ENCODE measurements around the gene TTLL13. TPM values are rescaled to one million over a fixed set of nuclear protein-coding genes. Genes with fewer than 3 reads are reported as not detected.

TTLL13 gene
- total RNA-seq, 1 experiment from 2014 or later: 1.0 TPM

DNA sequence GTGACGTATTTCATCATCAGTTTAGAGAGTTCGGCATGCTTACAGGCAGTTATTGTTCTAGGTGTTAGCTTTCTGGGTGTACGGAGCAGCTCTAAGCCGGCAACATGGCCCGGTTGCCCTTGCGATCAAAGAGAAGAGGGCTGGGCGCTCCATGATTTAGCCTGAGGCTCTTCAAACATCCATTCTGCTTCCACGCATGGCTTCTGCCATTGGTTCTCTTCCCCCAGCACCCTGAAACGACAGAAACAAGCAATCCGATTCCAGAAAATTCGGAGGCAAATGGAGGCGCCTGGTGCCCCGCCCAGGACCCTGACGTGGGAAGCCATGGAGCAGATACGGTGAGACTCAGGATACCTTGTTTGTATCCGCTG is 16.7 kb downstream of the TTLL13 start:
- Histone ChIP-seq H3K9me2 (ENCODE audit: insufficient read depth) (no peaks in the 10 kb centered on the region), H3K9ac (ENCODE audit: low read length) (peak overlapping the region; percentile 77), H3K79me2 (ENCODE audit: insufficient read depth, low read length) (peaks cover 64% of the 10 kb centered on the region), H3K4me3 (replicated peaks in 1 of 2; ENCODE audit: low read depth in 1 of 2, low read length in 2 of 2) (peak overlapping the region; percentile 74 to 96), H3K4me1 (ENCODE audit: control insufficient read depth in 1 of 2, insufficient read depth in 2 of 2, low read length in 2 of 2) (peaks cover 16 to 45% of the 10 kb centered on the region in 2 experiments), H3K4me2 (ENCODE audit: low read length) (peak overlapping the region; percentile 94), H3K9me3 (ENCODE audit: control insufficient read depth in 1 of 2, insufficient read depth in 1 of 2, low read depth in 1 of 2, low read length in 2 of 2) (no peaks in the 10 kb centered on the region), H3K27me3 (ENCODE audit: insufficient read depth, low read length) (no peaks in the 10 kb centered on the region), H3K27ac (ENCODE audit: low read depth, low read length) (peak overlapping the region; percentile 78), H4K20me1 (ENCODE audit: insufficient read depth) (no peaks in the 10 kb centered on the region), H2AFZ (ENCODE audit: low read depth, low read length, poor library complexity, severe bottlenecking) (no peak overlapping the region), H3K36me3 (ENCODE audit: control insufficient read depth in 1 of 2, insufficient read depth in 2 of 2, low read length in 2 of 2) (peaks cover 14 to 28% of the 10 kb centered on the region in 2 experiments)
- BruUV-seq (replicated peaks): no TSS peak
- DNase-seq (ENCODE audit: low read depth, low spot score) (peak; percentile 16), ATAC-seq (peak; percentile 47)
- intact Hi-C loops (cut with micrococcal nuclease): no loop called here
- TF ChIP-seq, protein P1, sequence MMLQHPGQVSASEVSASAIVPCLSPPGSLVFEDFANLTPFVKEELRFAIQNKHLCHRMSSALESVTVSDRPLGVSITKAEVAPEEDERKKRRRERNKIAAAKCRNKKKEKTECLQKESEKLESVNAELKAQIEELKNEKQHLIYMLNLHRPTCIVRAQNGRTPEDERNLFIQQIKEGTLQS (IDR thresholded peaks at IDR 0.05): no peak
- TF ChIP-seq EZH2phosphoT487 (IDR thresholded peaks at IDR 0.05; ENCODE audit: borderline replicate concordance): no peak
- TF ChIP-seq, protein P2, sequence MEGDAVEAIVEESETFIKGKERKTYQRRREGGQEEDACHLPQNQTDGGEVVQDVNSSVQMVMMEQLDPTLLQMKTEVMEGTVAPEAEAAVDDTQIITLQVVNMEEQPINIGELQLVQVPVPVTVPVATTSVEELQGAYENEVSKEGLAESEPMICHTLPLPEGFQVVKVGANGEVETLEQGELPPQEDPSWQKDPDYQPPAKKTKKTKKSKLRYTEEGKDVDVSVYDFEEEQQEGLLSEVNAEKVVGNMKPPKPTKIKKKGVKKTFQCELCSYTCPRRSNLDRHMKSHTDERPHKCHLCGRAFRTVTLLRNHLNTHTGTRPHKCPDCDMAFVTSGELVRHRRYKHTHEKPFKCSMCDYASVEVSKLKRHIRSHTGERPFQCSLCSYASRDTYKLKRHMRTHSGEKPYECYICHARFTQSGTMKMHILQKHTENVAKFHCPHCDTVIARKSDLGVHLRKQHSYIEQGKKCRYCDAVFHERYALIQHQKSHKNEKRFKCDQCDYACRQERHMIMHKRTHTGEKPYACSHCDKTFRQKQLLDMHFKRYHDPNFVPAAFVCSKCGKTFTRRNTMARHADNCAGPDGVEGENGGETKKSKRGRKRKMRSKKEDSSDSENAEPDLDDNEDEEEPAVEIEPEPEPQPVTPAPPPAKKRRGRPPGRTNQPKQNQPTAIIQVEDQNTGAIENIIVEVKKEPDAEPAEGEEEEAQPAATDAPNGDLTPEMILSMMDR (IDR thresholded peaks at IDR 0.05 in 2 of 3, conservative IDR thresholded peaks at IDR 0.05 in 1 of 3; ENCODE audit: borderline replicate concordance in 1 of 3, insufficient read depth in 1 of 3, low read depth in 2 of 3, low read length in 2 of 3): no peak
- no peak for TF ChIP-seq FOSL1 (IDR thresholded peaks at IDR 0.05; ENCODE audit: low read depth)
- TF ChIP-seq, protein P3, sequence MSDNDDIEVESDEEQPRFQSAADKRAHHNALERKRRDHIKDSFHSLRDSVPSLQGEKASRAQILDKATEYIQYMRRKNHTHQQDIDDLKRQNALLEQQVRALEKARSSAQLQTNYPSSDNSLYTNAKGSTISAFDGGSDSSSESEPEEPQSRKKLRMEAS (IDR thresholded peaks at IDR 0.05): no peak; the same call in 1 of the 2 replicates
- TF ChIP-seq ZFX (IDR thresholded peaks at IDR 0.05): no peak
- no peak for TF ChIP-seq EZH2 (IDR thresholded peaks at IDR 0.05)
- TF ChIP-seq POLR2AphosphoS5 (IDR thresholded peaks at IDR 0.05; ENCODE audit: low read depth, low read length): no peak
- no peak for TF ChIP-seq SRF (IDR thresholded peaks at IDR 0.05; ENCODE audit: low read depth)
- no peak; the same call in 1 of the 2 replicates for TF ChIP-seq SIN3A (IDR thresholded peaks at IDR 0.05; ENCODE audit: low read depth)
- TF ChIP-seq SP1 (IDR thresholded peaks at IDR 0.05; ENCODE audit: low read depth): no peak
- TF ChIP-seq EGR1 (IDR thresholded peaks at IDR 0.05; ENCODE audit: low read depth): no peak
- TF ChIP-seq CBX3 (IDR thresholded peaks at IDR 0.05; ENCODE audit: low read depth): no peak
- ChIA-PET RAD21 (ENCODE audit: low non-redundant PET in 1 of 2, low total read pairs in 2 of 2, uncharacterized antibody in 2 of 2, unreplicated experiment in 2 of 2) (no interaction called here), CTCF (no interaction called here), POLR2A (interaction anchor here (0.7 kb wide), 2 partner anchors 14 to 561 kb away, joined by 4 read pairs; no protein-coding TSS in a partner anchor)
